ENCODE data around the gene VWA5A.

- TF ChIP-seq CTCF (IDR thresholded peaks at IDR 0.05; ENCODE audit: borderline replicate concordance, extremely low read depth, low read length, poor library complexity, severe bottlenecking) (no peak), EZH2 (IDR thresholded peaks at IDR 0.05; ENCODE audit: borderline replicate concordance, low read depth, low read length, severe bottlenecking) (no peak)
Measured at GRCh38 chr11:124085583-124085982, 29.7 kb upstream of the VWA5A start.

Data from DND-41 (cell line).